HEK293 (cell line): ENCODE results near the gene STK16.

Experiments
- CTCF ChIA-PET: fragments of 350-600 bp; formaldehyde crosslinking; extraction: SDS; loops from one replicate; lab custom pipeline; 2021; ENCODE audit warnings: antibody characterized with exemption; lab: Yijun Ruan, JAX
- POLR2A ChIA-PET: fragments of 300-600 bp; formaldehyde crosslinking; extraction: SDS; loops from one replicate; lab custom pipeline; 2020; ENCODE audit warnings: antibody characterized with exemption, inconsistent platforms; lab: Yijun Ruan, JAX
- H3K27ac ChIP-seq: fragments of 200-500 bp; sonication (Bioruptor generic); 2 replicates; pipeline ENCODE4 v1.5.1; 2014; ENCODE audit warnings: low read depth, low read length, control low read depth, inconsistent platforms; ENCODE audit errors: extremely low read depth
- H3K36me3 ChIP-seq, 2 experiments: fragments of 200-500 bp in 1 of 2; sonication (Bioruptor generic) in 1 of 2; 1 replicate in 1 of 2; 2 replicates in 1 of 2; pipeline ENCODE4 v1.5.1; 2014 to 2017; ENCODE audit warnings: inconsistent platforms in 2 of 2, low read length in 2 of 2; ENCODE audit not compliant: control insufficient read depth in 2 of 2, insufficient read depth in 1 of 2
- H3K4me1 ChIP-seq: fragments of 200-500 bp; sonication (Bioruptor generic); 2 replicates; pipeline ENCODE4 v1.5.1; 2014; ENCODE audit warnings: mild to moderate bottlenecking, low read length, inconsistent platforms; ENCODE audit not compliant: control insufficient read depth, insufficient read depth
- H3K4me3 ChIP-seq: 2 replicates; pipeline ENCODE4 v1.5.1; 2011; ENCODE audit warnings: low read depth, mild to moderate bottlenecking, control low read depth, low read length, moderate library complexity
- H3K9me3 ChIP-seq: fragments of 200-500 bp; sonication (Bioruptor generic); 2 replicates; pipeline ENCODE4 v1.5.1; 2014; ENCODE audit warnings: low read depth, low read length, inconsistent platforms; ENCODE audit not compliant: control insufficient read depth, insufficient read depth
- ZIC2 ChIP-seq: fragments of 450-650 bp; formaldehyde crosslinking; IDR thresholded peaks from 2 replicates; pipeline ENCODE4 v1.5.1; 2016; ENCODE audit warnings: missing biosample characterization, missing genetic modification characterization
- ZNF112 ChIP-seq: fragments of 450-650 bp; formaldehyde crosslinking; IDR thresholded peaks from 2 replicates; pipeline ENCODE4 v1.5.0; 2017; ENCODE audit warnings: missing biosample characterization, missing genetic modification characterization
- ZNF174 ChIP-seq: fragments of 450-650 bp; formaldehyde crosslinking; IDR thresholded peaks from 2 replicates; pipeline ENCODE4 v1.5.0; 2017; ENCODE audit warnings: missing biosample characterization, mild to moderate bottlenecking, missing genetic modification characterization
- ZNF184 ChIP-seq: fragments of 450-650 bp; IDR thresholded peaks from 2 replicates; pipeline ENCODE4 v1.5.1; 2018; ENCODE audit warnings: missing biosample characterization, mild to moderate bottlenecking, missing genetic modification characterization
- ZNF248 ChIP-seq: fragments of 450-650 bp; formaldehyde crosslinking; IDR thresholded peaks from 2 replicates; pipeline ENCODE4 v1.5.1; 2017; ENCODE audit warnings: missing biosample characterization, missing genetic modification characterization
- ZNF324 ChIP-seq: fragments of 450-650 bp; formaldehyde crosslinking; IDR thresholded peaks from 2 replicates; pipeline ENCODE4 v1.5.1; 2016; ENCODE audit warnings: missing biosample characterization, missing genetic modification characterization
- ZNF561 ChIP-seq: fragments of 450-650 bp; IDR thresholded peaks from 2 replicates; pipeline ENCODE4 v1.5.1; 2018; ENCODE audit warnings: missing biosample characterization, missing genetic modification characterization, borderline replicate concordance
- ZNF623 ChIP-seq: fragments of 450-650 bp; formaldehyde crosslinking; IDR thresholded peaks from 2 replicates; pipeline ENCODE4 v1.5.1; 2016; ENCODE audit warnings: missing biosample characterization, missing genetic modification characterization
- ZNF624 ChIP-seq: fragments of 450-650 bp; formaldehyde crosslinking; IDR thresholded peaks from 2 replicates; pipeline ENCODE4 v1.5.1; 2017; ENCODE audit warnings: missing biosample characterization, missing genetic modification characterization
- ZNF629 ChIP-seq: fragments of 450-650 bp; formaldehyde crosslinking; IDR thresholded peaks from 2 replicates; pipeline ENCODE4 v1.5.1; 2017; ENCODE audit warnings: missing biosample characterization, missing genetic modification characterization
- ZNF768 ChIP-seq: fragments of 450-650 bp; formaldehyde crosslinking; IDR thresholded peaks from 2 replicates; pipeline ENCODE4 v1.5.1; 2018; ENCODE audit warnings: missing biosample characterization, mild to moderate bottlenecking, missing genetic modification characterization
- ZSCAN16 ChIP-seq: fragments of 450-650 bp; formaldehyde crosslinking; IDR thresholded peaks from 2 replicates; pipeline ENCODE4 v1.5.1; 2016; ENCODE audit warnings: missing biosample characterization, missing genetic modification characterization
- TF ChIP-seq, protein P1 (sequence below): fragments of 450-650 bp; formaldehyde crosslinking; IDR thresholded peaks from 2 replicates; pipeline ENCODE4 v1.5.1; 2016; ENCODE audit warnings: missing biosample characterization, missing genetic modification characterization
- TF ChIP-seq, protein P2 (sequence below): fragments of 450-650 bp; formaldehyde crosslinking; IDR thresholded peaks from 2 replicates; pipeline ENCODE4 v1.5.1; 2017; ENCODE audit warnings: missing biosample characterization, missing genetic modification characterization
- TF ChIP-seq, protein P3 (sequence below): fragments of 450-650 bp; formaldehyde crosslinking; conservative IDR thresholded peaks from 2 replicates; pipeline ENCODE4 v1.5.1; 2016; ENCODE audit warnings: low read depth, missing biosample characterization, missing genetic modification characterization
- TF ChIP-seq, protein P4 (sequence below): fragments of 450-650 bp; formaldehyde crosslinking; IDR thresholded peaks from 2 replicates; pipeline ENCODE4 v1.5.1; 2016; ENCODE audit warnings: missing biosample characterization, missing genetic modification characterization
- TF ChIP-seq, protein P5 (sequence below): sonication (generic); formaldehyde crosslinking; IDR thresholded peaks from 2 replicates; pipeline ENCODE4 v1.8.1; 2022; ENCODE audit warnings: mild to moderate bottlenecking, moderate library complexity, missing genetic modification reagents

STK16 gene

DNA sequence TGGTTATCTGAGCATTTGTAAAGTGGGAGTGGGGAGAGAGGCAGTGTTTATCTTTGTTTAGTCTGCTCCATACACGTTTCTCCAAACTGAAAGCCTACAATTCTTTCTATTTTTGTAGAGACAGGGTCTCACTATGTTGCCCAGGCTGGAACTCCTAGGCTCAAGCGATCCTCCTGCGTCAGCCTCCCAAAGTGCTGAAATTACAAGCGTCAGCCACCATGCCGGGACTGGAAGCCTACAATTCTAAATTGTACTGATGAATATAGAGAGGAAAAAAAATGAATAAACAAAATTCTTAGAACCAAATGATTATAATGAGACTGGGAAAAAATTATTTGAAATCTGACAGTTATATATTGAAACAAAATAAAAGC is 40.1 kb upstream of the STK16 start:
- Histone ChIP-seq H3K4me1 (peaks cover 8% of the 10 kb centered on the region), H3K4me3 (no peak overlapping the region), H3K27ac (no peak overlapping the region), H3K9me3 (no peaks in the 10 kb centered on the region)
- CTCF ChIA-PET, result no interaction called here
- TF ChIP-seq ZSCAN16 (tag by site-specific recombination), result no peak
- TF ChIP-seq, protein P1, sequence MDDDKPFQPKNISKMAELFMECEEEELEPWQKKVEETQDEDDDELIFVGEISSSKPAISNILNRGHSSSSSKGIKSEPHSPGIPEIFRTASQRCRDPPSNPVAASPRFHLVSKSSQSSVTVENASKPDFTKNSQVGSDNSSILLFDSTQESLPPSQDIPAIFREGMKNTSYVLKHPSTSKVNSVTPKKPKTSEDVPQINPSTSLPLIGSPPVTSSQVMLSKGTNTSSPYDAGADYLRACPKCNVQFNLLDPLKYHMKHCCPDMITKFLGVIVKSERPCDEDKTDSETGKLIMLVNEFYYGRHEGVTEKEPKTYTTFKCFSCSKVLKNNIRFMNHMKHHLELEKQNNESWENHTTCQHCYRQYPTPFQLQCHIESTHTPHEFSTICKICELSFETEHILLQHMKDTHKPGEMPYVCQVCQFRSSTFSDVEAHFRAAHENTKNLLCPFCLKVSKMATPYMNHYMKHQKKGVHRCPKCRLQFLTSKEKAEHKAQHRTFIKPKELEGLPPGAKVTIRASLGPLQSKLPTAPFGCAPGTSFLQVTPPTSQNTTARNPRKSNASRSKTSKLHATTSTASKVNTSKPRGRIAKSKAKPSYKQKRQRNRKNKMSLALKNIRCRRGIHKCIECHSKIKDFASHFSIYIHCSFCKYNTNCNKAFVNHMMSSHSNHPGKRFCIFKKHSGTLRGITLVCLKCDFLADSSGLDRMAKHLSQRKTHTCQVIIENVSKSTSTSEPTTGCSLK, result no peak
- no peak for TF ChIP-seq ZNF561 (tag by site-specific recombination)
- TF ChIP-seq ZNF623 (tag by site-specific recombination), result no peak
- TF ChIP-seq ZNF248 (tag by site-specific recombination), result no peak
- TF ChIP-seq, protein P2, sequence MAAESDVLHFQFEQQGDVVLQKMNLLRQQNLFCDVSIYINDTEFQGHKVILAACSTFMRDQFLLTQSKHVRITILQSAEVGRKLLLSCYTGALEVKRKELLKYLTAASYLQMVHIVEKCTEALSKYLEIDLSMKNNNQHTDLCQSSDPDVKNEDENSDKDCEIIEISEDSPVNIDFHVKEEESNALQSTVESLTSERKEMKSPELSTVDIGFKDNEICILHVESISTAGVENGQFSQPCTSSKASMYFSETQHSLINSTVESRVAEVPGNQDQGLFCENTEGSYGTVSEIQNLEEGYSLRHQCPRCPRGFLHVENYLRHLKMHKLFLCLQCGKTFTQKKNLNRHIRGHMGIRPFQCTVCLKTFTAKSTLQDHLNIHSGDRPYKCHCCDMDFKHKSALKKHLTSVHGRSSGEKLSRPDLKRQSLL, result no peak
- TF ChIP-seq, protein P3, sequence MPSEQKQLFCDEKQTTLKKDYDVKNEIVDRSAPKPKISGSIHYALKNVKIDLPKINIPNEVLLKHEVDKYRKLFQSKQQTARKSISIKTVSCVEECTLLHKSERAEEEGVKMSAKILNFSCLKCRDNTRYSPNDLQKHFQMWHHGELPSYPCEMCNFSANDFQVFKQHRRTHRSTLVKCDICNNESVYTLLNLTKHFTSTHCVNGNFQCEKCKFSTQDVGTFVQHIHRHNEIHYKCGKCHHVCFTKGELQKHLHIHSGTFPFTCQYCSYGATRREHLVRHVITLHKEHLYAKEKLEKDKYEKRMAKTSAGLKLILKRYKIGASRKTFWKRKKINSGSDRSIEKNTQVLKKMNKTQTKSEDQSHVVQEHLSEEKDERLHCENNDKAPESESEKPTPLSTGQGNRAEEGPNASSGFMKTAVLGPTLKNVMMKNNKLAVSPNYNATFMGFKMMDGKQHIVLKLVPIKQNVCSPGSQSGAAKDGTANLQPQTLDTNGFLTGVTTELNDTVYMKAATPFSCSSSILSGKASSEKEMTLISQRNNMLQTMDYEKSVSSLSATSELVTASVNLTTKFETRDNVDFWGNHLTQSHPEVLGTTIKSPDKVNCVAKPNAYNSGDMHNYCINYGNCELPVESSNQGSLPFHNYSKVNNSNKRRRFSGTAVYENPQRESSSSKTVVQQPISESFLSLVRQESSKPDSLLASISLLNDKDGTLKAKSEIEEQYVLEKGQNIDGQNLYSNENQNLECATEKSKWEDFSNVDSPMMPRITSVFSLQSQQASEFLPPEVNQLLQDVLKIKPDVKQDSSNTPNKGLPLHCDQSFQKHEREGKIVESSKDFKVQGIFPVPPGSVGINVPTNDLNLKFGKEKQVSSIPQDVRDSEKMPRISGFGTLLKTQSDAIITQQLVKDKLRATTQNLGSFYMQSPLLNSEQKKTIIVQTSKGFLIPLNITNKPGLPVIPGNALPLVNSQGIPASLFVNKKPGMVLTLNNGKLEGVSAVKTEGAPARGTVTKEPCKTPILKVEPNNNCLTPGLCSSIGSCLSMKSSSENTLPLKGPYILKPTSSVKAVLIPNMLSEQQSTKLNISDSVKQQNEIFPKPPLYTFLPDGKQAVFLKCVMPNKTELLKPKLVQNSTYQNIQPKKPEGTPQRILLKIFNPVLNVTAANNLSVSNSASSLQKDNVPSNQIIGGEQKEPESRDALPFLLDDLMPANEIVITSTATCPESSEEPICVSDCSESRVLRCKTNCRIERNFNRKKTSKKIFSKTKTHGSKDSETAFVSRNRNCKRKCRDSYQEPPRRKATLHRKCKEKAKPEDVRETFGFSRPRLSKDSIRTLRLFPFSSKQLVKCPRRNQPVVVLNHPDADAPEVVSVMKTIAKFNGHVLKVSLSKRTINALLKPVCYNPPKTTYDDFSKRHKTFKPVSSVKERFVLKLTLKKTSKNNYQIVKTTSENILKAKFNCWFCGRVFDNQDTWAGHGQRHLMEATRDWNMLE (tag by site-specific recombination), result no peak
- TF ChIP-seq ZNF624 (tag by site-specific recombination), result no peak
- no peak for TF ChIP-seq ZNF112
- TF ChIP-seq, protein P4, sequence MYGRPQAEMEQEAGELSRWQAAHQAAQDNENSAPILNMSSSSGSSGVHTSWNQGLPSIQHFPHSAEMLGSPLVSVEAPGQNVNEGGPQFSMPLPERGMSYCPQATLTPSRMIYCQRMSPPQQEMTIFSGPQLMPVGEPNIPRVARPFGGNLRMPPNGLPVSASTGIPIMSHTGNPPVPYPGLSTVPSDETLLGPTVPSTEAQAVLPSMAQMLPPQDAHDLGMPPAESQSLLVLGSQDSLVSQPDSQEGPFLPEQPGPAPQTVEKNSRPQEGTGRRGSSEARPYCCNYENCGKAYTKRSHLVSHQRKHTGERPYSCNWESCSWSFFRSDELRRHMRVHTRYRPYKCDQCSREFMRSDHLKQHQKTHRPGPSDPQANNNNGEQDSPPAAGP (tag by site-specific recombination), result no peak
- no peak for TF ChIP-seq ZNF768 (tag by site-specific recombination)
- no peak for TF ChIP-seq ZNF174
- TF ChIP-seq, protein P5, sequence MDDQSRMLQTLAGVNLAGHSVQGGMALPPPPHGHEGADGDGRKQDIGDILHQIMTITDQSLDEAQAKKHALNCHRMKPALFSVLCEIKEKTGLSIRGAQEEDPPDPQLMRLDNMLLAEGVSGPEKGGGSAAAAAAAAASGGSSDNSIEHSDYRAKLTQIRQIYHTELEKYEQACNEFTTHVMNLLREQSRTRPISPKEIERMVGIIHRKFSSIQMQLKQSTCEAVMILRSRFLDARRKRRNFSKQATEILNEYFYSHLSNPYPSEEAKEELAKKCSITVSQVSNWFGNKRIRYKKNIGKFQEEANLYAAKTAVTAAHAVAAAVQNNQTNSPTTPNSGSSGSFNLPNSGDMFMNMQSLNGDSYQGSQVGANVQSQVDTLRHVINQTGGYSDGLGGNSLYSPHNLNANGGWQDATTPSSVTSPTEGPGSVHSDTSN (CRISPR knock-in tag), result no peak
- TF ChIP-seq ZNF324 (tag by site-specific recombination), result no peak
- TF ChIP-seq ZIC2 (tag by site-specific recombination), result no peak
- TF ChIP-seq ZNF629 (tag by site-specific recombination), result no peak
- TF ChIP-seq ZNF184 (tag by site-specific recombination), result no peak
- TF ChIP-seq, all 188 proteins: peak for 0
- peaks cover 0 to 28% of the 10 kb centered on the region in 2 experiments; a peak in 1 of 3 replicates for H3K36me3 ChIP-seq
- POLR2A ChIA-PET, result interaction anchor here (2.1 to 2.4 kb wide), 2 partner anchors 24 to 25 kb away, joined by 11 to 14 read pairs; partner anchors contain the start of genes ANKZF1 and ATG9A
